GM12878 (cell line): ENCODE data around the gene SYNPO. TPM values are rescaled to one million over a fixed set of nuclear protein-coding genes. Genes with fewer than 3 reads are reported as not detected.

ENCODE experiments used
- ATAC-seq: fragments of 200-7000 bp; cut with Tn5 transposase; 3 replicates; pipeline ENCODE4 v1.9.1; 2020; ENCODE audit warnings: mild to moderate bottlenecking, moderate library complexity
- BruUV-seq: library from RNA; stranded (reverse); fragments of 400-500 nt; replicated peaks from 2 replicates; lab custom pipeline; 2021; lab: Mats Ljungman, UMichigan
- CTCF ChIA-PET: fragments of 300-600 bp; sonication (Branson Sonifier 250); formaldehyde crosslinking; extraction: SDS; loops from one replicate; lab custom pipeline; 2021; ENCODE audit warnings: inconsistent platforms; lab: Yijun Ruan, JAX
- POLR2A ChIA-PET: fragments of 350-600 bp; formaldehyde crosslinking; extraction: SDS; loops from one replicate; lab custom pipeline; 2021; ENCODE audit warnings: inconsistent platforms; lab: Charles Lee
- RAD21 ChIA-PET: fragments of 300-600 bp; sonication (Branson Sonifier 250); formaldehyde crosslinking; loops from one replicate; lab custom pipeline; 2023; ENCODE audit warnings: antibody characterized with exemption; ENCODE audit not compliant: unreplicated experiment; lab: Charles Lee
- SMC1A ChIA-PET: fragments of 300-600 bp; sonication (Branson Sonifier 250); formaldehyde crosslinking; loops from one replicate; lab custom pipeline; 2023; ENCODE audit not compliant: unreplicated experiment, uncharacterized antibody; lab: Charles Lee
- DNase-seq: peaks from one replicate; pipeline ENCODE4 v3.0.0-alpha.2; 2011; ENCODE audit warnings: low read depth, low spot score
- FAIRE-seq: peaks from 3 replicates; lab custom pipeline; 2011; peaks lifted over from hg19 to GRCh38; lab: Jason Lieb, UNC
- H2AFZ ChIP-seq: 2 replicates; pipeline ENCODE4 v1.6.0; 2011; ENCODE audit warnings: low read depth, low read length, control low read depth; ENCODE audit not compliant: control insufficient read depth
- H3K27ac ChIP-seq: 2 replicates; pipeline ENCODE4 v1.5.1; 2011; ENCODE audit warnings: control low read depth; ENCODE audit not compliant: control insufficient read depth, insufficient read depth
- H3K27me3 ChIP-seq, 2 experiments: replicated peaks in 1 of 2; 2 replicates each; pipeline versions ENCODE4 v1.6.0 to v1.6.1; 2011; ENCODE audit warnings: low read length in 1 of 2; ENCODE audit not compliant: control insufficient read depth in 2 of 2, insufficient read depth in 2 of 2
- H3K36me3 ChIP-seq, 2 experiments: 2 replicates each; pipeline ENCODE4 v1.5.1; 2011; ENCODE audit warnings: low read length in 1 of 2; ENCODE audit not compliant: control insufficient read depth in 2 of 2, insufficient read depth in 2 of 2
- H3K4me1 ChIP-seq: 2 replicates; pipeline ENCODE4 v1.6.1; 2011; ENCODE audit warnings: mild to moderate bottlenecking, low read length, moderate library complexity, mixed read lengths; ENCODE audit not compliant: control insufficient read depth, insufficient read depth
- H3K4me2 ChIP-seq: 2 replicates; pipeline ENCODE4 v1.6.0; 2011; ENCODE audit warnings: control low read depth; ENCODE audit not compliant: control insufficient read depth, insufficient read depth
- H3K4me3 ChIP-seq: fragments of 200-600 bp; sonication (generic); 2 replicates; pipeline ENCODE4 v1.5.1; 2016
- H3K79me2 ChIP-seq: 2 replicates; pipeline ENCODE4 v1.6.0; 2011; ENCODE audit warnings: low read length; ENCODE audit not compliant: control insufficient read depth, insufficient read depth
- H3K9ac ChIP-seq: 2 replicates; pipeline ENCODE4 v1.8.0; 2011; ENCODE audit warnings: low read length, control low read depth, mixed read lengths; ENCODE audit not compliant: control insufficient read depth, insufficient read depth
- H3K9me3 ChIP-seq: replicated peaks from 3 replicates; pipeline ENCODE4 v1.5.1; 2011; ENCODE audit warnings: mild to moderate bottlenecking, low read length; ENCODE audit not compliant: control insufficient read depth, insufficient read depth
- H4K20me1 ChIP-seq: 2 replicates; pipeline ENCODE4 v1.6.0; 2011; ENCODE audit not compliant: control insufficient read depth, insufficient read depth
- CHD2 ChIP-seq: IDR thresholded peaks from 2 replicates; pipeline ENCODE4 v1.6.1; 2011; ENCODE audit warnings: low read depth, low read length, improper control_type of control experiment, borderline replicate concordance
- ETV6 ChIP-seq, 2 experiments: fragments of 450-650 bp in 1 of 2; IDR thresholded peaks in 1 of 2; conservative IDR thresholded peaks in 1 of 2; 2 replicates each; pipeline ENCODE4 v1.6.1; 2014; ENCODE audit warnings: antibody characterized with exemption in 1 of 2, borderline replicate concordance in 1 of 2, low read depth in 1 of 2, mild to moderate bottlenecking in 1 of 2, moderate library complexity in 1 of 2
- KLF5 ChIP-seq: fragments of 450-650 bp; IDR thresholded peaks from 2 replicates; pipeline ENCODE4 v1.6.1; 2014; ENCODE audit warnings: mild to moderate bottlenecking; ENCODE audit not compliant: partially characterized antibody
- MEF2B ChIP-seq: fragments of 450-650 bp; IDR thresholded peaks from 2 replicates; pipeline ENCODE4 v1.6.1; 2018; ENCODE audit warnings: mild to moderate bottlenecking, moderate library complexity; ENCODE audit not compliant: partially characterized antibody, poor library complexity, severe bottlenecking
- NR2C2 ChIP-seq: IDR thresholded peaks from 2 replicates; pipeline ENCODE4 v1.6.1; 2011; ENCODE audit warnings: borderline replicate concordance, low read depth; ENCODE audit not compliant: control insufficient read depth, insufficient read length
- WGBS: methylation state at CpG from one replicate; pipeline ENCODE4 v1.1.6; 2016; ENCODE audit warnings: low lambda C conversion rate; ENCODE audit not compliant: insufficient replicate concordance, insufficient coverage; ENCODE audit errors: missing lambda C conversion rate; 5-methylcytosine and 5-hydroxymethylcytosine counted together
- in situ Hi-C: fragments of 300-500 bp; cut with MboI; formaldehyde crosslinking; loops from 9 replicates; pipeline ENCODE4 v1.14.3; 2018; ENCODE audit warnings: mixed read lengths
- intact Hi-C: fragments of 100-400 bp; cut with micrococcal nuclease; formaldehyde crosslinking; loops from one replicate; pipeline ENCODE4 v1.14.2; 2022; ENCODE audit not compliant: unreplicated experiment
- polyA plus RNA-seq, 11 experiments: library from polyadenylated mRNA; depleted of rRNA in 4 of 11; unstranded in 6 of 11; stranded (reverse) in 5 of 11; fragments of >200 nt; fragmentation: Nextera tagmentation in 4 of 11; fragmentation: Illumina TruSeq in 1 of 11; extraction: Ambion mirVana in 4 of 11; extraction: Trizol in 1 of 11; gene quantifications; 1 replicate in 1 of 11; 2 replicates in 10 of 11; pipeline versions ENCODE4 v1.2.1 to v1.2.3, GENCODE V29; 2011 to 2016; ENCODE audit warnings: inconsistent platforms in 2 of 11, missing spikeins in 2 of 11, low read depth in 1 of 11
- total RNA-seq, 4 experiments: library from RNA; depleted of rRNA in 3 of 4; stranded (reverse); fragments of >200 nt in 3 of 4; fragmentation: Illumina TruSeq in 1 of 4; extraction: Trizol in 1 of 4; gene quantifications; 2 replicates each; pipeline versions ENCODE4 v1.2.1 to v1.2.3, GENCODE V29; 2013 to 2021
- TF ChIP-seq, protein P1 (sequence below): fragments of 450-650 bp; IDR thresholded peaks from 2 replicates; pipeline ENCODE4 v1.6.1; 2017; ENCODE audit warnings: antibody characterized with exemption, mild to moderate bottlenecking, moderate library complexity
- TF ChIP-seq, protein P2 (sequence below): IDR thresholded peaks from 2 replicates; pipeline ENCODE4 v1.6.1; 2012; ENCODE audit warnings: low read depth, low read length, improper control_type of control experiment
- TF ChIP-seq, protein P3 (sequence below): IDR thresholded peaks from 2 replicates; pipeline ENCODE4 v1.6.1; 2012; ENCODE audit warnings: improper control_type of control experiment, low read depth, low read length; ENCODE audit not compliant: insufficient replicate concordance

The SYNPO gene
- total and polyA plus RNA-seq, 10 of the 15 experiments (the other 5 are each of a cell fraction or from before 2014, with no cell fraction given), result 0.77 to 21.0 (median 3.9) TPM

DNA sequence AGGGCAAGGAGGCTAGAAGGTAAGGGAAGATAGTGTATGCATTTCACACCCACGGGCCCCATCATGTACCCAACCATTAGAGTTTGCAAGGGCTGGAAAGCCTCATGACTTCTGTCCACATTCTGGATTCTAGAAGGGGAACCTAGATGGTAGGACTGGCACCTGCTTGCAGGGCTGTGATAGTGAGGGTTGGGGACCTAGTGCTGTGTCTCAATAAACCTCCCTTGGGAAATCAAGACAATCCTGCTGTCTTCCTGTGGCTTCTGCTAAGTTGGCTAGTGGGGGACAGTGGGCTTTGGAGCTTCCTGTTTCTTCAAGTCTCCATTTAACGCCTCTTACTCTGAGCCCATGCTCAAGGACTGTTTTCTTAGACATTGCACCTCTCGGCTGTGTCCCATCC, 43.6 kb upstream of the SYNPO start:
- H3K9me3 ChIP-seq, result no peaks in the 10 kb centered on the region
- no peak for ATAC-seq
- H3K4me3 ChIP-seq, result no peak overlapping the region
- H3K79me2 ChIP-seq, result no peaks in the 10 kb centered on the region
- no TSS peak for BruUV-seq
- 39% methylated on average over 3 of the region's 3 CpGs for WGBS
- RAD21 ChIA-PET, result no interaction called here
- TF ChIP-seq, protein P1, sequence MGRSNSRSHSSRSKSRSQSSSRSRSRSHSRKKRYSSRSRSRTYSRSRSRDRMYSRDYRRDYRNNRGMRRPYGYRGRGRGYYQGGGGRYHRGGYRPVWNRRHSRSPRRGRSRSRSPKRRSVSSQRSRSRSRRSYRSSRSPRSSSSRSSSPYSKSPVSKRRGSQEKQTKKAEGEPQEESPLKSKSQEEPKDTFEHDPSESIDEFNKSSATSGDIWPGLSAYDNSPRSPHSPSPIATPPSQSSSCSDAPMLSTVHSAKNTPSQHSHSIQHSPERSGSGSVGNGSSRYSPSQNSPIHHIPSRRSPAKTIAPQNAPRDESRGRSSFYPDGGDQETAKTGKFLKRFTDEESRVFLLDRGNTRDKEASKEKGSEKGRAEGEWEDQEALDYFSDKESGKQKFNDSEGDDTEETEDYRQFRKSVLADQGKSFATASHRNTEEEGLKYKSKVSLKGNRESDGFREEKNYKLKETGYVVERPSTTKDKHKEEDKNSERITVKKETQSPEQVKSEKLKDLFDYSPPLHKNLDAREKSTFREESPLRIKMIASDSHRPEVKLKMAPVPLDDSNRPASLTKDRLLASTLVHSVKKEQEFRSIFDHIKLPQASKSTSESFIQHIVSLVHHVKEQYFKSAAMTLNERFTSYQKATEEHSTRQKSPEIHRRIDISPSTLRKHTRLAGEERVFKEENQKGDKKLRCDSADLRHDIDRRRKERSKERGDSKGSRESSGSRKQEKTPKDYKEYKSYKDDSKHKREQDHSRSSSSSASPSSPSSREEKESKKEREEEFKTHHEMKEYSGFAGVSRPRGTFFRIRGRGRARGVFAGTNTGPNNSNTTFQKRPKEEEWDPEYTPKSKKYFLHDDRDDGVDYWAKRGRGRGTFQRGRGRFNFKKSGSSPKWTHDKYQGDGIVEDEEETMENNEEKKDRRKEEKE, result no peak
- TF ChIP-seq CHD2 (no peak), MEF2B (no peak), KLF5 (no peak), NR2C2 (no peak), ETV6 (conservative IDR thresholded peaks at IDR 0.05 in 1 of 2, IDR thresholded peaks at IDR 0.05 in 1 of 2; ENCODE audit: borderline replicate concordance in 1 of 2, low read depth in 1 of 2) (no peak)
- TF ChIP-seq, protein P2, sequence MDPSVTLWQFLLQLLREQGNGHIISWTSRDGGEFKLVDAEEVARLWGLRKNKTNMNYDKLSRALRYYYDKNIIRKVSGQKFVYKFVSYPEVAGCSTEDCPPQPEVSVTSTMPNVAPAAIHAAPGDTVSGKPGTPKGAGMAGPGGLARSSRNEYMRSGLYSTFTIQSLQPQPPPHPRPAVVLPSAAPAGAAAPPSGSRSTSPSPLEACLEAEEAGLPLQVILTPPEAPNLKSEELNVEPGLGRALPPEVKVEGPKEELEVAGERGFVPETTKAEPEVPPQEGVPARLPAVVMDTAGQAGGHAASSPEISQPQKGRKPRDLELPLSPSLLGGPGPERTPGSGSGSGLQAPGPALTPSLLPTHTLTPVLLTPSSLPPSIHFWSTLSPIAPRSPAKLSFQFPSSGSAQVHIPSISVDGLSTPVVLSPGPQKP, result no peak
- TF ChIP-seq, protein P3, sequence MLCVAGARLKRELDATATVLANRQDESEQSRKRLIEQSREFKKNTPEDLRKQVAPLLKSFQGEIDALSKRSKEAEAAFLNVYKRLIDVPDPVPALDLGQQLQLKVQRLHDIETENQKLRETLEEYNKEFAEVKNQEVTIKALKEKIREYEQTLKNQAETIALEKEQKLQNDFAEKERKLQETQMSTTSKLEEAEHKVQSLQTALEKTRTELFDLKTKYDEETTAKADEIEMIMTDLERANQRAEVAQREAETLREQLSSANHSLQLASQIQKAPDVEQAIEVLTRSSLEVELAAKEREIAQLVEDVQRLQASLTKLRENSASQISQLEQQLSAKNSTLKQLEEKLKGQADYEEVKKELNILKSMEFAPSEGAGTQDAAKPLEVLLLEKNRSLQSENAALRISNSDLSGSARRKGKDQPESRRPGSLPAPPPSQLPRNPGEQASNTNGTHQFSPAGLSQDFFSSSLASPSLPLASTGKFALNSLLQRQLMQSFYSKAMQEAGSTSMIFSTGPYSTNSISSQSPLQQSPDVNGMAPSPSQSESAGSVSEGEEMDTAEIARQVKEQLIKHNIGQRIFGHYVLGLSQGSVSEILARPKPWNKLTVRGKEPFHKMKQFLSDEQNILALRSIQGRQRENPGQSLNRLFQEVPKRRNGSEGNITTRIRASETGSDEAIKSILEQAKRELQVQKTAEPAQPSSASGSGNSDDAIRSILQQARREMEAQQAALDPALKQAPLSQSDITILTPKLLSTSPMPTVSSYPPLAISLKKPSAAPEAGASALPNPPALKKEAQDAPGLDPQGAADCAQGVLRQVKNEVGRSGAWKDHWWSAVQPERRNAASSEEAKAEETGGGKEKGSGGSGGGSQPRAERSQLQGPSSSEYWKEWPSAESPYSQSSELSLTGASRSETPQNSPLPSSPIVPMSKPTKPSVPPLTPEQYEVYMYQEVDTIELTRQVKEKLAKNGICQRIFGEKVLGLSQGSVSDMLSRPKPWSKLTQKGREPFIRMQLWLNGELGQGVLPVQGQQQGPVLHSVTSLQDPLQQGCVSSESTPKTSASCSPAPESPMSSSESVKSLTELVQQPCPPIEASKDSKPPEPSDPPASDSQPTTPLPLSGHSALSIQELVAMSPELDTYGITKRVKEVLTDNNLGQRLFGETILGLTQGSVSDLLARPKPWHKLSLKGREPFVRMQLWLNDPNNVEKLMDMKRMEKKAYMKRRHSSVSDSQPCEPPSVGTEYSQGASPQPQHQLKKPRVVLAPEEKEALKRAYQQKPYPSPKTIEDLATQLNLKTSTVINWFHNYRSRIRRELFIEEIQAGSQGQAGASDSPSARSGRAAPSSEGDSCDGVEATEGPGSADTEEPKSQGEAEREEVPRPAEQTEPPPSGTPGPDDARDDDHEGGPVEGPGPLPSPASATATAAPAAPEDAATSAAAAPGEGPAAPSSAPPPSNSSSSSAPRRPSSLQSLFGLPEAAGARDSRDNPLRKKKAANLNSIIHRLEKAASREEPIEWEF, result no peak
- POLR2A ChIA-PET, result no interaction called here
- DNase-seq, result no peak
- no peak overlapping the region for H3K4me2 ChIP-seq
- no peaks in the 10 kb centered on the region for H3K36me3 ChIP-seq
- H4K20me1 ChIP-seq, result no peaks in the 10 kb centered on the region
- no peak overlapping the region for H2AFZ ChIP-seq
- no peak overlapping the region for H3K27ac ChIP-seq
- in situ Hi-C loops (no loop called here), intact Hi-C loops (no loop called here)
- CTCF ChIA-PET, result no interaction called here
- no peak for FAIRE-seq
- SMC1A ChIA-PET, result no interaction called here
- no peaks in the 10 kb centered on the region; a peak in 2 of 4 replicates for H3K27me3 ChIP-seq
- peaks cover 4% of the 10 kb centered on the region for H3K4me1 ChIP-seq
- no peak overlapping the region for H3K9ac ChIP-seq
